ENCODE data around the gene NOXO1. TPM values are rescaled to one million over a fixed set of nuclear protein-coding genes. Genes with fewer than 3 reads are reported as not detected.

Gene NOXO1
- total RNA-seq, 1 donor from 2014 or later: not detected

GRCh38 chr16:1953734-1954133, 27.5 kb downstream of the NOXO1 start:
- no peaks in the 10 kb centered on the region for H3K27me3 ChIP-seq
- no peaks in the 10 kb centered on the region for H3K9me3 ChIP-seq
- H3K4me1 ChIP-seq: no peaks in the 10 kb centered on the region
- H3K4me3 ChIP-seq: no peak overlapping the region
- H3K36me3 ChIP-seq: no peaks in the 10 kb centered on the region
- H3K27ac ChIP-seq: no peak overlapping the region
- TF ChIP-seq CTCF (IDR thresholded peaks at IDR 0.05): no peak
- intact Hi-C loops (cut with DNase I): no loop called here
- DNase-seq (ENCODE audit: low spot score in 2 of 2): no peak

GRCh38 chr16:1950559-1950958, 30.7 kb downstream of the NOXO1 start:
- H3K4me1 ChIP-seq: no peaks in the 10 kb centered on the region
- no peak overlapping the region for H3K27ac ChIP-seq
- intact Hi-C loops (cut with DNase I): no loop called here
- DNase-seq (ENCODE audit: low spot score in 2 of 2): no peak
- H3K36me3 ChIP-seq: no peaks in the 10 kb centered on the region
- H3K4me3 ChIP-seq: no peak overlapping the region
- H3K27me3 ChIP-seq: no peaks in the 10 kb centered on the region
- no peaks in the 10 kb centered on the region for H3K9me3 ChIP-seq
- TF ChIP-seq CTCF (IDR thresholded peaks at IDR 0.05): no peak

- Histone ChIP-seq H3K4me1 (no peaks in the 10 kb centered on the region), H3K36me3 (no peaks in the 10 kb centered on the region), H3K27me3 (no peaks in the 10 kb centered on the region), H3K27ac (no peak overlapping the region), H3K4me3 (no peak overlapping the region), H3K9me3 (no peaks in the 10 kb centered on the region)
- DNase-seq (ENCODE audit: low spot score in 2 of 2): no peak
- intact Hi-C loops (cut with DNase I): no loop called here
- no peak for TF ChIP-seq CTCF (IDR thresholded peaks at IDR 0.05)
Measured at GRCh38 chr16:1950047-1950446, 31.2 kb downstream of the NOXO1 start.

GRCh38 chr16:1949507-1949906, 31.8 kb downstream of the NOXO1 start:
- Histone ChIP-seq H3K9me3 (no peaks in the 10 kb centered on the region), H3K27ac (no peak overlapping the region), H3K27me3 (no peaks in the 10 kb centered on the region), H3K36me3 (no peaks in the 10 kb centered on the region), H3K4me1 (no peaks in the 10 kb centered on the region), H3K4me3 (no peak overlapping the region)
- no peak for TF ChIP-seq CTCF (IDR thresholded peaks at IDR 0.05)
- intact Hi-C loops (cut with DNase I): no loop called here
- no peak for DNase-seq (ENCODE audit: low spot score in 2 of 2)

- Histone ChIP-seq H3K27ac (no peak overlapping the region), H3K36me3 (no peaks in the 10 kb centered on the region), H3K27me3 (no peaks in the 10 kb centered on the region), H3K4me1 (peaks cover 2 to 3% of the 10 kb centered on the region in 2 donors), H3K9me3 (no peaks in the 10 kb centered on the region), H3K4me3 (no peak overlapping the region)
- DNase-seq (ENCODE audit: low spot score in 2 of 2): no peak
- TF ChIP-seq CTCF (IDR thresholded peaks at IDR 0.05): no peak
- intact Hi-C loops (cut with DNase I): no loop called here
Measured at GRCh38 chr16:1947369-1947670, 33.9 kb downstream of the NOXO1 start.

Data from ascending aorta (tissue), 2 donors.